NCI-H524 (cell line): ENCODE results near the gene GARIN3.
"Not testable (repeated sequence)": the region's sequence is repeated elsewhere in the genome, so short reads cannot be mapped to it uniquely, and the experiment has no call there.

Experiments
- DNase-seq, 2 experiments: peaks; one replicate each; lab custom pipeline; 2025; lab: John Stamatoyannopoulos, UW

GARIN3 gene

GRCh38 chr5:157166214-157167213 lies at the start of gene GARIN3:
Gene GARIN3 (minus strand): TSS chr5:157166264. CDS start chr5:157166168, 96 bp downstream.
- no peak for DNase-seq

DNA sequence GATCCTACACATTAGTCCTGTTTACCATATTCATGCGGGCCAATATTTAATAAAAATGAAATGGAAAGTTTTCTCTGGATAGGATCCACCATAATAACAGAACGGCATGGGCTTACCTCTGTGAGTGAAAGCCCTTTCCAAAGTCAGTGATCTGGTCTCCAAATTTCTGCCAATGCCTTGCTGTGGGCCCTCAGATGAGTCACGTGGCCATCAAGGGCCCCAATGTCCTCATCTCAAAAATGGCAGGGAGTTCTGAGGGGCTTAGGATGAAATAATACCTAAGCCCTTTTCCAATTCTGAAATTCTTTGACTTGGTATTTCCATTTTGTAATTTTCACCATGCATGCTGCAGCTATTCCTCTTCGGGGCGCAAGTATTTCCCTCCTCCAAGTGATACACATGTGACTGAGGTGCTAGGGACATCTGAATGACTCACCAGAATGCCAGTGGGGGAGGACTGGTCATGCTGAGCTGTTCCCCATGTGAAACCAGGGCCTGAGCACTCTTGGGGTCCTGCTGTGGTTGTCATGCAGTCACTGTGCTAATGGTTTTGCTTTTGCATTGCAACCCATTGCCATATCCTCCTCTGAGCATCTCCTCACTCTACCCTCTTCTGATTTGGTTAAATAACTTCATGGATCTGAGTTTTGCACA lies 49.6 kb upstream of the GARIN3 start:
- no peak for DNase-seq

- DNase-seq = no peak
Observed at GRCh38 chr5:157214861-157215513, 48.9 kb upstream of the GARIN3 start.

DNA sequence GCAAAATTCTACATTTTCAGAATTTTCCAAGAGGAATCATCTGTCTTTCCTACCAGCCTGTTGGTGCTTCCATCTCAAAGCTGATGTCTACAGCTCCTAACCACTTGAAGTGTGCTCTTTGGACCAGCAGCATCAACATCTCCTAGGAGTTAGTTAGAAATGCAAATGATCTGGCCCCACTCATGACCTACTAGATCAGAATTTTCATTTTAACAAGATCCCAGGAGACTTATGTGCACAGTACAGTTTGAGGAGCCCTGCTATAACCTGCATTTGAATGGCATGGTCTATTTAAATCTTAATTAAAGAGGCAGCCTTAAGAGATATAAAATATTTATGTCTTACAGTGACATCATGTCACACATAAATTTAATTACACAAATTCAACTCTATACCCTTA lies 48.4 kb upstream of the GARIN3 start:
- DNase-seq = no peak

DNA sequence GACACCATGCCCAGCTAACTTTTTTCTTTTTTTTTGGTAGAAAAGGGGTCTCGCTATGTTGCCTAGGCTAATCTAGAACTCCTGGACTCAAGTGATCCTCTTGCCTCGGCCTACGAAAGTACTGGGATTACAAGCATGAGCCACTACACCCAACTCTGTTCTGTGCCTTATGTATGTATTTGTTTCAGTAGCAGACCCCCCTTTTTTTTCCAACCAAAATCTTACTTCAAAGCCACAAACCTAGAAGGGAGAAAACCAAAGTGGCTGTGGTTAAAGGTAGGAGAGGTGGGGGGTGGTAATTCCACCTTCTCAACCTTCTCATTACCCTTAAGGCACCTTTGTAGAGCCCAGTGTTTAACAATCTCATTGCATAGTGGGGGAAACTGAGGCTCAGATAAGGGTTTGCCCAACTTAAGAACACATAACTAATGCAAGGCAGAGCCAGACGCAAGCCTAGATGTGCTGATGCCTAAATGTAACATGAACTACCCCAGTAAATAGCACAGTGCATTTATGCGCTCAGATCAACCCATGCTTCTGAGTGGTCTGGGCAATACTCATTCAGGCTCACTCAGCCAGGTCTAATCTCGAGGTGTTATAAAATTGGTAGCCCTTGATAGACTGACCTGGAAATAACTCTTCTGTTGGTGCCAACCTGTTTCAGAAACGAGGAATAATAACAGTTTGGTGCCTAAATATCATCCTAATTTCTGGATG lies 47.6 kb upstream of the GARIN3 start:
- no peak for DNase-seq

GRCh38 chr5:157212307-157212706 lies 46.2 kb upstream of the GARIN3 start:
- DNase-seq = no peak

DNA sequence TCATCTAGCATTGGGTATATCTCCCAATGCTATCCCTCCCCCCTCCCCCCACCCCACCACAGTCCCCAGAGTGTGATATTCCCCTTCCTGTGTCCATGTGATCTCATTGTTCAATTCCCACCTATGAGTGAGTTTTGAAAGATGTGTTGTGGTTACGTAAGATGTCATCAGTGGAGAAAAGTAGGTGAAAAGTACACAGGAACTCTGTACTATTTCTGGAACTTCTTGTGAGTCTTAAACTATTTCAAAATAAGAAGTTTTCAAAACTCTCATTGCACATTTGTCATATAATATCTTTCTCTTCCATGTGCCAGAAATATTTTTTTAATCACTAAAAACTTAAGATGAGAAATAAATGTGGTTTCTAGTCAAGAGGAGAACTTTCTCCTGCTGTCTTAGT lies 44.6 kb upstream of the GARIN3 start:
- not testable (repeated sequence) for DNase-seq

GRCh38 chr5:157205708-157206107 lies 39.6 kb upstream of the GARIN3 start:
- no peak for DNase-seq

- no peak for DNase-seq
Observed at GRCh38 chr5:157204765-157205164, 38.7 kb upstream of the GARIN3 start.

DNA sequence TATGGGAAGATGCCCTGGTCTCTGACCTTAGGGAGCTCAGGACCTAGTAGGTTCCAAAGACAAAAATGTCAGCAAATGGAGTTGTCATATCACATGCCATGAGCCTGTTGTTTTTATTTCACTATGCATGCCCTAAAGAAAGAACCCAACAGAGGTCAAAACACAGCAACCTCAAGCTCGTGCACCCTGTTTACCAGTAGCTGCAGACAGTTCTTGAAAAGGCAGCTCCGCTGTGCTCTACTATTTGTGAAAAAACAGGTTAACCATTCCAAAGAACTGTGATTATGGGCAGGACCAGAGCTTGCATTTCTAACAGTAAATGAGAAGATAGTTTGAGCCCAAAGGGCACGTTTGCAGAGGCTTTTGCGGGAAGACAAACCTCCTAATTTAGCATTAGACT lies 37.4 kb upstream of the GARIN3 start:
- DNase-seq = no peak

- no peak for DNase-seq
Observed at GRCh38 chr5:157201857-157202256, 35.8 kb upstream of the GARIN3 start.

- no peak for DNase-seq
Observed at GRCh38 chr5:157198277-157198986, 32.4 kb upstream of the GARIN3 start.

DNA sequence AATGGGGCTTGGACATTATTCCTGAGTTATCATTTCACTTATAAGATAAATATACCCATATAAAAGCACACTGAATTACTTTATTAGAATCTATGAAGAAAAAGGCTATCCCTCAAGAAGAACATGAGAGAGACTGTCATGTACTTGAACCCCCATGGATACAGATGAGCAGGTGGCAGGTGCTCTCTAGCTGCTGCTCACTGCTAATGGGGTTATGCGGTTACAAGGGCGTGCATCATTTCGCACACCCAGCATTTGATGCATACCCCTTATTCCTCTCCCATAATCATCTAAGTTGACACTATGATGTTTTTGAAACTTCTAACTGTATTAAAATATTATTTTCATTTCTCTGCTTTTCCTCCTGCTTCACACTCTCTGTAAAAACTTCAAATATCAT lies 31.0 kb upstream of the GARIN3 start:
- peak in 1 of 2 experiments; percentile 59 for DNase-seq

GRCh38 chr5:157196045-157196444 lies 30.0 kb upstream of the GARIN3 start:
- no peak for DNase-seq

GRCh38 chr5:157193699-157194424 lies 27.8 kb upstream of the GARIN3 start:
- no peak for DNase-seq

DNA sequence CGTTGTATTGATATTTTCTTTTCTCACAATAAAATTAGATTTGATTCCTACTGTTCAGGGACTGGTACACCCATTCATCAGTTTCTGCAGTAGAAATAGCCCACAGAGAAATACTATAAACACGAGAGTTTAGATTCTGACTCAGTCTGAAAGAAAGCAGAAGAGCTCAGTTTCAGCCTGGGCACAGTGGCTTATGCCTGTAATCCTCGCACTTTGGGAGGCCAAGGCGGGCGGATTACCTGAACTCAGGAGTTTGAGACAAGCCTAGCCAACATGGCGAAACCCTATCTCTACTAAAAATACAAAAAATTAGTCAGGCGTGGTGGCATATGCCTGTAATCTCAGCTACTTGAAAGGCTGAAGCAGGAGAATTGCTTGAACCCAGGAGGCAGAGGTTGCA lies 23.2 kb upstream of the GARIN3 start:
- no peak for DNase-seq

DNA sequence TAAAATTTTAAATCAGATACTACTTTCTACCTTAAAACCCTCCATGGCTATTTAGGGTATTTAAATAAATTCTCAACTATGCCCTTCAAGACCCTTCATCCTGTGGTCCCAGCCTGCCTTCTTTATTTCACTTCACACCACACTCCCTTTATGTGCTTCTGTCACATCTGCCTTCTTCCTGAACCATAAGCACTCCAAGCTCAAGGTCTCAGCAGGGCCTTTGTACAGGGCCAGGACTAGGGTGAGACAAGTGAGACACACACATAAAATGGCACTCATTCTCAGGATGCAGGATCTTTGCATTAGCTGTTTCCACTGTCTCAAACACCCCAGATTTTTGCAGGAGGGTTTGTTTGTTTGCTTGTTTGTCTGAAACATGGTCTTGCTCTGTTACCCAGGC lies 22.2 kb upstream of the GARIN3 start:
- DNase-seq = no peak

- no peak for DNase-seq
Observed at GRCh38 chr5:157187046-157187754, 21.1 kb upstream of the GARIN3 start.

DNA sequence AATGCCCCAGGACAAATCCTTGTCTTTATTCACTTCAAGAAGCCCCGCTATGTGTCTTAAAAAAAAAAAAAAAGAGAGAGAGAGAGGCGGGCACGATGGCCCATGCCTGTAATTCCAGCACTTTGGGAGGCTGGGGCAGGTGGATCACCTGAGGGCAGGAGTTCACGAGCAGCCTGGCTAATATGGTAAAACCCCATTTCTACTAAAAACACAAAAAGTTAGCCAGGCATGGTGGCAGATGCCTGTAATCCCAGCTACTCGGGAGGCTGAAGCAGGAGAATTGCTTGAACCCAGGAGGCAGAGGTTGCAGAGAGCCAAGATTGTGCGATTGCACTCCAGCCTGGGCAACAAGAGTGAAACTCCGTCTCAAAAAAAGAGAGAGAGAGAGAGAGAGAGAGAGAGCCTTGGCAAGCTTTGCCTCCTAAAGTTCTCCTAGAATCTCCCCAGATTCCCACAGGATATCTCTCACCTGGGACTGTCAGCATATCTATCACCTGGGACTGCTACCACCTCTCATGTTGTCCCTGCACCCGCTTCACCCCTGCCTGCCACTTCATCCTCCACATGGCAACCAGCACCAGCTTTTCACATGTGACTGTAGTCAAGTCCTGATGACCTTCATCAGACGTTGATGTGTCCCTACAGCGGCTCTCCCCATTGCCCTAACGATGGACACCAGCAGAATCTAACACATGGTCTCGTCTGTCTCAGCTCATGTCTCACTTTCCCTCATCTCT lies 20.4 kb upstream of the GARIN3 start:
- no peak for DNase-seq
